IPS DF 19.7 (cell line): ENCODE data around the gene PTPN6.

Experiments used
- DNase-seq: peaks from one replicate; pipeline ENCODE4 v3.0.0-alpha.2; 2013; ENCODE audit warnings: low read depth, low spot score

Gene PTPN6

GRCh38 chr12:6956021-6956727, 5.0 kb downstream of the PTPN6 start:
- no peak for DNase-seq

GRCh38 chr12:6957151-6957701, 6.1 kb downstream of the PTPN6 start:
- DNase-seq = no peak

GRCh38 chr12:6957741-6958608, 6.8 kb downstream of the PTPN6 start:
- DNase-seq = no peak

GRCh38 chr12:6958609-6959057, 7.5 kb downstream of the PTPN6 start:
- DNase-seq = no peak

GRCh38 chr12:6959058-6959804, 8.1 kb downstream of the PTPN6 start:
- DNase-seq = no peak

- DNase-seq = no peak
These were observed 8.8 kb downstream of the PTPN6 start for GRCh38 chr12:6959805-6960592.

- no peak for DNase-seq
These were observed 9.6 kb downstream of the PTPN6 start for GRCh38 chr12:6960593-6961277.

- no peak for DNase-seq
These were observed 10.1 kb downstream of the PTPN6 start for GRCh38 chr12:6961278-6961694.

- DNase-seq = no peak
These were observed 10.6 kb downstream of the PTPN6 start for GRCh38 chr12:6961695-6962284.

- no peak for DNase-seq
These were observed 11.3 kb downstream of the PTPN6 start for GRCh38 chr12:6962285-6963015.

- no peak for DNase-seq
These were observed 12.0 kb downstream of the PTPN6 start for GRCh38 chr12:6963016-6963731.

- DNase-seq = no peak
These were observed 12.7 kb downstream of the PTPN6 start for GRCh38 chr12:6963791-6964413.

- no peak for DNase-seq
These were observed 13.5 kb downstream of the PTPN6 start for GRCh38 chr12:6964605-6965025.

GRCh38 chr12:6965026-6965661, 14.0 kb downstream of the PTPN6 start:
- no peak for DNase-seq

- no peak for DNase-seq
These were observed 14.6 kb downstream of the PTPN6 start for GRCh38 chr12:6965714-6966113.

GRCh38 chr12:6966351-6966750, 15.2 kb downstream of the PTPN6 start:
- DNase-seq = no peak

- DNase-seq = no peak
These were observed 16.5 kb downstream of the PTPN6 start for GRCh38 chr12:6967651-6968100.

GRCh38 chr12:6968426-6968825, 17.3 kb downstream of the PTPN6 start:
- no peak for DNase-seq
